ENCODE results near the gene PSMD10.
A peak's percentile ranks its signal among the peaks of the same experiment; 100 is the strongest.

Gene PSMD10

GRCh38 chrX:108105473-108105872 is 14.1 kb upstream of the PSMD10 start:
- Histone ChIP-seq H3K9me3 (ENCODE audit: severe bottlenecking) (no peaks in the 10 kb centered on the region), H3K4me1 (ENCODE audit: insufficient read depth, poor library complexity, severe bottlenecking) (no peaks in the 10 kb centered on the region)

GRCh38 chrX:108097380-108097779 is 6.0 kb upstream of the PSMD10 start:
- Histone ChIP-seq H3K4me1 (ENCODE audit: insufficient read depth, poor library complexity, severe bottlenecking) (no peaks in the 10 kb centered on the region), H3K4me3 (ENCODE audit: severe bottlenecking) (no peak overlapping the region), H3K36me3 (ENCODE audit: low read depth) (no peaks in the 10 kb centered on the region), H3K9me3 (ENCODE audit: severe bottlenecking) (no peaks in the 10 kb centered on the region), H3K27ac (ENCODE audit: poor library complexity, severe bottlenecking) (no peak overlapping the region), H3K27me3 (ENCODE audit: insufficient read depth, poor library complexity, severe bottlenecking) (no peaks in the 10 kb centered on the region)
- DNase-seq (ENCODE audit: low spot score) (no peak), ATAC-seq (ENCODE audit: low read depth) (no peak)
- no peak for TF ChIP-seq CTCF (IDR thresholded peaks at IDR 0.05; ENCODE audit: poor library complexity, severe bottlenecking)

More at GRCh38 chrX:108105473-108105872, 14.1 kb upstream of the PSMD10 start:
- H3K27ac ChIP-seq (ENCODE audit: poor library complexity, severe bottlenecking), result no peak overlapping the region
- H3K36me3 ChIP-seq (ENCODE audit: low read depth), result no peaks in the 10 kb centered on the region
- H3K27me3 ChIP-seq (ENCODE audit: insufficient read depth, poor library complexity, severe bottlenecking), result no peaks in the 10 kb centered on the region
- no peak overlapping the region for H3K4me3 ChIP-seq (ENCODE audit: severe bottlenecking)
- ATAC-seq (ENCODE audit: low read depth) (no peak), DNase-seq (ENCODE audit: low spot score) (no peak)
- no peak for TF ChIP-seq CTCF (IDR thresholded peaks at IDR 0.05; ENCODE audit: poor library complexity, severe bottlenecking)

GRCh38 chrX:108091878-108092291 is 543 bp upstream of the PSMD10 start:
- ATAC-seq (ENCODE audit: low read depth) (peak; percentile 20), DNase-seq (ENCODE audit: low spot score) (no peak)
- Histone ChIP-seq H3K27ac (ENCODE audit: poor library complexity, severe bottlenecking) (peak overlapping the region; percentile 58), H3K4me3 (ENCODE audit: severe bottlenecking) (peak overlapping the region; percentile 60), H3K9me3 (ENCODE audit: severe bottlenecking) (no peaks in the 10 kb centered on the region), H3K4me1 (ENCODE audit: insufficient read depth, poor library complexity, severe bottlenecking) (no peaks in the 10 kb centered on the region), H3K36me3 (ENCODE audit: low read depth) (peaks cover 19% of the 10 kb centered on the region), H3K27me3 (ENCODE audit: insufficient read depth, poor library complexity, severe bottlenecking) (no peaks in the 10 kb centered on the region)
- TF ChIP-seq CTCF (IDR thresholded peaks at IDR 0.05; ENCODE audit: poor library complexity, severe bottlenecking), result no peak

GRCh38 chrX:108090491-108091263 is 665 bp downstream of the PSMD10 start:
- Histone ChIP-seq H3K27me3 (ENCODE audit: insufficient read depth, poor library complexity, severe bottlenecking) (no peaks in the 10 kb centered on the region), H3K36me3 (ENCODE audit: low read depth) (peaks cover 28% of the 10 kb centered on the region), H3K27ac (ENCODE audit: poor library complexity, severe bottlenecking) (peak overlapping the region; percentile 58), H3K9me3 (ENCODE audit: severe bottlenecking) (no peaks in the 10 kb centered on the region), H3K4me3 (ENCODE audit: severe bottlenecking) (peak overlapping the region; percentile 60), H3K4me1 (ENCODE audit: insufficient read depth, poor library complexity, severe bottlenecking) (no peaks in the 10 kb centered on the region)
- ATAC-seq (ENCODE audit: low read depth) (peak; percentile 1; the same call in 2 of the 3 replicates), DNase-seq (ENCODE audit: low spot score) (no peak)
- no peak for TF ChIP-seq CTCF (IDR thresholded peaks at IDR 0.05; ENCODE audit: poor library complexity, severe bottlenecking)

GRCh38 chrX:108088511-108088910 is 2.8 kb downstream of the PSMD10 start:
- no peaks in the 10 kb centered on the region for H3K4me1 ChIP-seq (ENCODE audit: insufficient read depth, poor library complexity, severe bottlenecking)
- H3K9me3 ChIP-seq (ENCODE audit: severe bottlenecking), result no peaks in the 10 kb centered on the region
- DNase-seq (ENCODE audit: low spot score), result no peak
- no peak overlapping the region for H3K27ac ChIP-seq (ENCODE audit: poor library complexity, severe bottlenecking)
- H3K27me3 ChIP-seq (ENCODE audit: insufficient read depth, poor library complexity, severe bottlenecking), result no peaks in the 10 kb centered on the region
- no peak overlapping the region for H3K4me3 ChIP-seq (ENCODE audit: severe bottlenecking)
- no peak for TF ChIP-seq CTCF (IDR thresholded peaks at IDR 0.05; ENCODE audit: poor library complexity, severe bottlenecking)
- peaks cover 28% of the 10 kb centered on the region for H3K36me3 ChIP-seq (ENCODE audit: low read depth)
- no peak for ATAC-seq (ENCODE audit: low read depth)
